Measurements from ENCODE around the gene LRRC8B.
"Not testable (repeated sequence)": the region's sequence is repeated elsewhere in the genome, so short reads cannot be mapped to it uniquely, and the experiment has no call there.

The LRRC8B gene

GRCh38 chr1:89587729-89588161, 63.1 kb downstream of the LRRC8B start:
- no peak for DNase-seq

DNA sequence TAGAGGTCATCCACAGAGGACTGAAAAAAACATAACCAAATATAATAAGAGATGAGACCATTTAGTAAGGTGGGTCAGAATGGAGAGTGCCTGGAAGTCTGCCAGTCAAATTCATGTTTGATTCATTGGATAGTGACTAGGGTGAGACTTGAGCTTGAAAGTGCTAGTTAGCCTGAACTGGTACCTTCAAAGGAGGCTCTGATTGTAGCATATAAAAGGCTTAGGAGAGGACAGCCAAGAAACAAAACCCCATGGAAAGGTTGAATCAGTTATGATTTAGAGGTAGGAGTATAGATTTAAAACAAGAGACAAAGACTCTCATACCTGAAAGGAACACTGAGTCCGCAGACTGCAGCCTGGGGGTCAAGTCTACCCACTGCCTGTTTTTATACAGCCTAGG, 63.9 kb downstream of the LRRC8B start:
- no peak for DNase-seq

GRCh38 chr1:89589515-89589914, 64.9 kb downstream of the LRRC8B start:
- DNase-seq = no peak

DNA sequence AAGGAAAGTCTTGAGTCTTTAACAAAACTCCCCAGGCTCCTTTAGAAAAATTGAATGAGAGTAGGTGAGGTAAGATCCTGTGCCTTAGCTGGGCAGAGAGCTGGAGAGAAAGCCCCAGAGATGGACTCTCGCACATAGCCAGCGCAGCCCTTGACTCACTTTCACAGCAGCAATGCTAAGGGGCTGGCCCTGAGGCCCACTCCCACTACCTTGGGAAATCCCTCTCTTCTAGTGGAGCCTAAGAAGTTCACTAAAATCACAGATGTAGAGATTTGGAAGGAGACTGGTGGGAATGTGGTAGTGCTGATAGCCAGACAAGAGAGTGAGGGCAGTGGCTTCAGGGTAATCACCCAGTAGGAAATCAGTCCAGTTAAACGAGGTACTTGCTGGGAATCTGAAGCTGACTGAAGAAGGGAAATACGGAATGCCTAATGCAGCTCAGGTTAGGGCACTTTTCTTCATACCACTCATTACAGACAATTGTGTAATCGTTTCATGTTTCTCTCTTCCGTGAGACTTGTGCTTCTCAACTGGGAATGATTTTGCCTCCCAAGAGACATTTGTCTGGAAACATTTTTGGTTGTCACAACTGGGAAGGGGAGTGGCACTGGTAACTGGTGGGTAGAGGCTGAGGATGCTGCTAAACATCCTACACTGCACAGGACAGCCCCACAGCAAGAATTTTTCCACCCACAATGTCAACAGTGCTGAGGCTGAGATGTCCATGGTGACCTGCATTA, 65.9 kb downstream of the LRRC8B start:
- DNase-seq = no peak

DNA sequence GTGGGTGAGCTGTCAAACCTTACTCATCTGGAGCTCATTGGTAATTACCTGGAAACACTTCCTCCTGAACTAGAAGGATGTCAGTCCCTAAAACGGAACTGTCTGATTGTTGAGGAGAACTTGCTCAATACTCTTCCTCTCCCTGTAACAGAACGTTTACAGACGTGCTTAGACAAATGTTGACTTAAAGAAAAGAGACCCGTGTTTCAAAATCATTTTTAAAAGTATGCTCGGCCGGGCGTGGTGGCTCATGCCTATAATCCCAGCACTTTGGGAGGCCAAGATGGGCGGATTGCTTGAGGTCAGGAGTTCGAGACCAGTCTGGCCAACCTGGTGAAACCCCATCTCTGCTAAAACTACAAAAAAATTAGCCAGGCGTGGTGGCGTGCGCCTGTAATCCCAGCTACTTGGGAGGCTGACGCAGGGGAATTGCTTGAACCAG, 68.3 kb downstream of the LRRC8B start:
- DNase-seq = not testable (repeated sequence)

GRCh38 chr1:89594096-89594740, 69.6 kb downstream of the LRRC8B start:
- no peak for DNase-seq

DNA sequence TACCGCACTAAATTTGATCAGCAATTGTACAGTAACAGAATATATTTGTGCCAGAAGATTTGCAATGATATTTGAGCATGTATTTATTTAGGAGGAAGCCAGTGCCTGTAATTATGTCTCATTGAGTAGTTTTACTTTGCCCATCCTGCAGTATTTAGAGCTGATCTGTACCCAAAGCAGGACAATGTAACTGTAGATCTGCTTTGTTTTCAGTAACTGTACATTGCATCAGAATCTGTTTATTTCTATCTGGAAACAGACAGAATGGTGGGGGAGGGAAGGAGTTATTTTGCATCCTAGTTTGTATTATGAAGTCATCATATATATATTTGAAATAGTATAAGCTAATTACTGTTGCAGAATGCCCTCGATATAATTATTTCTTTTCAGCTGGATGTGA, 72.1 kb downstream of the LRRC8B start:
- no peak for DNase-seq

GRCh38 chr1:89598450-89599331, 74.1 kb downstream of the LRRC8B start:
- DNase-seq = peak; percentile 69

DNA sequence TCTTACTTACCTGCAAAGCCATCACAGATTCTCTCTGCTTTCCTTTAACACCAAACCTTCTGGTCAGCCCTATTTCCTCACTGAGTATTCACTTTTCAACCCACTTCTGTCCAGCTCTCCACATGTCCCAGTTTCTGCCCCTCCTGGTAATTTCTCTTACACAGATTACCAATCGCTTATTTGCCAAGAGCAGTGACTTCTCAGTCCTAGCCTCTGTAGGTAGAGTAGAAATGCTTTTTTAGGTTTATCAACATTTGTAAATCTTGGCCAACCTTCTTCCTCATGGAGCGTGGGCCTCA, 74.7 kb downstream of the LRRC8B start:
- no peak for DNase-seq

- DNase-seq = no peak
Measured at GRCh38 chr1:89600451-89601224, 76.0 kb downstream of the LRRC8B start.

DNA sequence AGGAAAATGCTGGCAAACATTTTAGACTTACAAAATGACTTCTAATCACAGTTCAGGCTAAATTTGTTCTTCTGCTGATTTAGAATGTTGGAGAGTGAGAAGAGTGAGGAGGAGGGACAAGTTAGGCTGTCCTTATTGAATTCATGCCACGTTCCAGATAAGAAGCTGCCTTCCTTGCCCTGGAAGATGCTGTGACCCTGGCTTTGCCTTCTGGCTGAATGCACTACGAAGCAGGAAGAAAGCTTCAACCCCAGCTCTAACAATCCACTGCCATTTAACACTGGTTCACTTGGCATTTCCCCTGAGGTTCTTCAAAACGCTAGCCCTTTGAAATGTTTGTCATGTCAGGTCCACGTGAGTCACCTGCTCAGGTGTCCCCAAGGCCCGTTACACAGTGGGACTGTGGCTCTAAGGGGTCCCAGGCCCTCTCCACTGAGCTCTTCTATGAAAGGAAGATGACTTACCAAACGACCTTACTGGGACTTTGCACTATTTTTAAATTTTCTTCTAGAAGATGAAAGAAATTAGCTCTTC, 78.3 kb downstream of the LRRC8B start:
- no peak for DNase-seq

DNA sequence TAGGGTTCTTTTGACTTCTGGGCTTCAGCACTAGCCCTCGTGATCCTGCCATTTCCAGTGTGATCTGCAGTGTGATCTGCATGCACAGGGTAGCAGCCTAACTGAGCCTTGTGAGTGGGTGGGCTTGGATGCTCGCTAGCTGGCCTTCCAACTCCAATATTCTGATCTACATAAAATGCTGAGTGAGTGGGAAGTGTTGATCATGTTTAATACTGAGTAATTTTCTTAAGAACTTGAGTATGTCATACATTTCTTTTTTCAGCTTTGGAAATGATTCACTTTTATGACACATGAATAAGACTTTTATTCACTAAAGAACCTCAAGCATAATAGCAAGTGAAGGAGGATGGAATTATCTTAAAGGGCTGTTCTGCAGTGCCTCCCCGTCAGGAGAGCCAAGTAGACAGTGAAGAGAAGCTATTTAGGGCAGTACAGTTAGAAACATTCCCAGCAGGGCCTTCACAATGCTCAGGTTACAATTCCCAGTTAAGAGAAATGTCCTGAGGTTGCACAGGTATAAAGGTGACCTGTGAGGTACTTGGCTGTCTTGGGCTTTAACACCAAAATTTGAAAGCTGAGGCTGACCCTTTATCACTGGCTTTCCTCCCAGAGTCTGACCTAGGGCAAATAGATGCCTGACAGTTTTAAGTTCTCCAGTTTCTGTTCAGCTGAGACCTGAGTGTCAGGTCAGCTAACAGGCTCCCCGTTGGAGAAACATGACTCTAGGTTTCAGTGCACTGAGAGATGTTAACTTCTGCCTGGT, 79.2 kb downstream of the LRRC8B start:
- no peak for DNase-seq

GRCh38 chr1:89604414-89604735, 79.7 kb downstream of the LRRC8B start:
- no peak for DNase-seq

- no peak for DNase-seq
Measured at GRCh38 chr1:89605692-89606091, 81.1 kb downstream of the LRRC8B start.

DNA sequence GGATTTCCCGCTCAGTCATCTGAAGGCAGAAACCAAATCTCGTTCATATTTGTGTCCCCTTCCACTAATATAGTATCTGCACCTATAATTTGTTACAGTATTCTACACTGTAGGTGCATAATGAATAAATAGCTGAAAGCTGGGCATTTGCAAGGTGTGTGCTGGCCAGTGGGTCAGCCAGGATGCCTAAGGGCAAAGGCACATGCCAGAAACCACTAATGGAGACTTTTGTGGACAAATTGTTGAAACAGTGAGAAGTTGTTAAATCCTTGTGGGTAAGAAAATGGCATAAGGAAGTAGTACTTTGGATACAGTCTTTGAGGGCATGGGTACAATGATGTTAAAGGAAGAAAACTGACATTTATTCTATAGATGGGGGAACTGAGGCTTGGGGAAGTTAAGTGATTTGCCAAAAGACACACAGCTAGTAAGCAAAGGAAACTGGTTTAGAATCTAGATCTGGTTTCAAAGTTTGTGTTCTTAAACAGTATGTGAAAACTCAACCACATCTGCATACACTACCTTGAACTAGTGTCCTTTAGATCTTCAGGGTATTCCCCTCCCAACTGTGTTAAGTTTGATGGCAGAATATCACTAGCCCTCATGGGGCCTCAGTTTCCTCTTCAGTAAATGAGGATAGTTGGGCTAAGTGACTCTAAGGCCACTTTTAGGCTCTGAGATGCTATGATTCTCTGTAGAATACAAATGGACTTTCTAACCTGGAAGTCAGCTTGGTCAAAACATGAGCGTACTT, 81.8 kb downstream of the LRRC8B start:
- peak; percentile 62 for DNase-seq

GRCh38 chr1:89607156-89607555, 82.5 kb downstream of the LRRC8B start:
- DNase-seq = peak; percentile 80

DNA sequence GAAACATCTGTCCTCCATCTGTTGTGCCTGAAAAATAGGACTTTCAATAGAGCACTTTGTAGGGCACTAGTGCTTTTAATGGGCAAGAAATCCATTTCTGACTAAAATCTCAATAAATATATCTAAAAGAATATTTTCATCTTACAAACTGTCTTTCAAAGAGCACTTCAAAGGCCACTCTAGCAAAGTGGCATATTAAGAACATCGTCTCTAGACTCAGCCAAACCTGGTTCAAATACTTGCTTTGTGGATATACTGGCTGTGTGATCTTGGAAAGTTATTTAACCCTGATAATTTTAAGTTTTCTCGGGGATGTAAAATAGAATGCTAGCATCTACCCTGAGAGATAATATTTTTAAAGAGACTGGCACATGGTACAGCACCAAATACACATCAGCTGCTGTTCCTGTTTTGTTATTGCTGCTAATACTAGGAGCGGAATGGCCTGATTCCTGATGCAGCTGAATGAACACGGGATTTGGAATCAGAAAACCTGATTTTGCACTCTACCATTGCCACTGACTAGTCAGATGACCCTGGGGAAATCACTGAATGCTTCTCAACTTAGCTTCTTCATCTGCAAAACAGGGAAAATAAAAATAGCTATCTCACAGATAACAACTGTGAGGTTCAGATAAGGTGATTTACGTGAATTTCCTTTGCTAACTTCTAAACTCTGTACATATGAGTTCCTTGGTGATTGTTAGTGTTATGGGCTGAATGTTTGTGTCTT, 83.1 kb downstream of the LRRC8B start:
- no peak for DNase-seq

DNA sequence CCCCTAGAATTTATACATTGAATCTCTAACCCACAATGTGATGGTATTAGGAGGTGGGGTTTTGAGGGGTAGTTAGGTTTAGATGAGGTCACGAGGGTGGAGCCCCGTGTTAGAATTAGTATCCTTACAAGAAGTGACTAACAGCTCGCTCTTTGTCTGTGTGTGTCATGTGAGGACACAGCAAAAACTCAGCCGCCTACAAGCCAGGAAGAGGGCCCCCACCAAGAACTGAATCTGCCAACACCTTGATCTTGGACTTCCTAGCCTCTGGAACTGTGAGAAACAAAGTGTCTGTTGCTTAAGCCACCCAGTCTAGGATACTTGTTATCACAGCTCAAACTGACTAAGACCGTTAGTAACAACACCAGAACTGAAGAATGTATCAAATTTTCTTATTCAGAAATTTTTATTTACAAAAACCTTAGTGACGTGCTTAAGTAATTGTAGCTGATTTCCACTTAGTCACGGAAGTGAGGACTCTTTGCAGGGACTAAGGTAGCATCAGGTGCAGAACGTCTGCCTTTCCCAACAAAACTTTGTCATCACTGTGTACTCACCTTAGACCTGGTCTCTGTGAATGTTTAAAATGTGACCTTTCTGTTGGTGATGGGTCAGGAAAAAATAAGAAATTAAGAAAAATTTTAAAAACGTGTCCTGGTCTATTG, 83.8 kb downstream of the LRRC8B start:
- peak; percentile 88 for DNase-seq

DNA sequence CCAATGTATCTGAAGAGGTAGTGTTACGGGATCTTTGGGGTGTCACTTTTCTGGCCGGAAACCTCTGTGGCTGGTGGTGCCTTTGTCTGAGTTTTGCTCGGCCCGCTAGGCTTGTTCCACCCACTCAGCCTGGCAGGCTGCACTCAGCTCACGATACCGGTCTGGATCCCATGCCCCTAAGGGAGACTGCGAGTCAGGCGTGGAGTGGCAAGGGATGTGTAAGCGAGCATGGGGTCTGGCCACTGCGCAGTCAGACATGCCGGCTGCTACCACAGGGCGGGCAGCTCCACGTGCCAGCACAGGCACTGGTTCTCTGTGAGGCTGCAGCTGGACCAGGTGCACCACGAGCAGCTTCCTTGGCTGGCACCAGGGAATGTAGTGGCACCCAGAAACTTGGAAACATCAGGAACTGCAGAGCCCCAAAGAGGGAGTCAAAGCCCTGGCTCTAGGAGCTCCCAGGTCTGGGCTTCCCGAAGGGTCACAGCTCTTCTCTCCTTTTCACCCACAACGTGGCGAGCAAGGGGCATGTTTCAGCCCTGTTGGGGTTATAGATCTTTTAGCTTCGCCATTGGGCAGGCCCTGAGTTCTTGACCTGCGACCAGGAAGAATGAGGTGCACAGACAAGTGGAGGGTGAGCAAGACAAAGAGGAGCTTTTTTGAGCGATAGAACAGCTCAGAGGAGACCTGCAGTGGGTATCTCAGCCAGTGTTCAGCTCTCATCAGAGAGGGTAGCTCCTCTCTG, 84.5 kb downstream of the LRRC8B start:
- peak; percentile 78 for DNase-seq
